Left ventricle myocardium inferior (tissue), 1 donor: ENCODE results near the gene DCC. TPM values are rescaled to one million over a fixed set of nuclear protein-coding genes. Genes with fewer than 3 reads are reported as not detected.

Experiments used
- DNase-seq: peaks from one replicate; pipeline ENCODE4 v3.0.0-alpha.2; 2020
- H3K27ac ChIP-seq: fragments of 200-600 bp; replicated peaks from 2 replicates; pipeline ENCODE4 v1.8.0; 2021
- H3K27me3 ChIP-seq: fragments of 200-600 bp; 2 replicates; pipeline ENCODE4 v1.8.0; 2021; ENCODE audit warnings: low read depth
- H3K36me3 ChIP-seq: fragments of 200-600 bp; 2 replicates; pipeline ENCODE4 v1.8.0; 2021
- H3K4me1 ChIP-seq: fragments of 200-600 bp; 2 replicates; pipeline ENCODE4 v1.8.0; 2021
- H3K4me3 ChIP-seq: fragments of 200-600 bp; 2 replicates; pipeline ENCODE4 v1.8.0; 2021; ENCODE audit warnings: mild to moderate bottlenecking, moderate library complexity
- H3K9me3 ChIP-seq: fragments of 200-600 bp; replicated peaks from 2 replicates; pipeline ENCODE4 v1.8.0; 2021
- CTCF ChIP-seq: fragments of 200-600 bp; IDR thresholded peaks from 2 replicates; pipeline ENCODE4 v1.8.0; 2021; ENCODE audit warnings: antibody characterized with exemption, mild to moderate bottlenecking, borderline replicate concordance
- intact Hi-C: fragments of 100-400 bp; cut with micrococcal nuclease; formaldehyde crosslinking; loops from one replicate; pipeline ENCODE4 v1.11.0; 2022
- total RNA-seq: library from RNA; stranded (reverse); fragmentation: NEBNext Ultra II Directional; extraction: Animal tissue kit (Norgen Biotek cat#: 25700); gene quantifications from one replicate; pipeline ENCODE4 v1.2.1, GENCODE V29; 2021
- donor health status: DM: no; HTN: yes; CAD: no; lungs with severe emphysema.

Gene DCC
- total RNA-seq, 1 donor from 2014 or later, result not detected

- no peak for DNase-seq
- H3K4me3 ChIP-seq, result no peak overlapping the region
- no peaks in the 10 kb centered on the region for H3K27me3 ChIP-seq
- intact Hi-C loops, result no loop called here
- H3K27ac ChIP-seq, result no peak overlapping the region
- TF ChIP-seq CTCF, result no peak
- no peaks in the 10 kb centered on the region for H3K36me3 ChIP-seq
- no peaks in the 10 kb centered on the region for H3K9me3 ChIP-seq
- no peaks in the 10 kb centered on the region for H3K4me1 ChIP-seq
Measured at GRCh38 chr18:53165770-53166169, 825.8 kb downstream of the DCC start.

- H3K27me3 ChIP-seq, result no peaks in the 10 kb centered on the region
- intact Hi-C loops, result no loop called here
- H3K4me1 ChIP-seq, result no peaks in the 10 kb centered on the region
- H3K9me3 ChIP-seq, result peaks cover 3% of the 10 kb centered on the region
- H3K27ac ChIP-seq, result no peak overlapping the region
- DNase-seq, result no peak
- no peak overlapping the region for H3K4me3 ChIP-seq
- no peak for TF ChIP-seq CTCF
- no peaks in the 10 kb centered on the region for H3K36me3 ChIP-seq
Measured at GRCh38 chr18:53169346-53169745, 829.3 kb downstream of the DCC start.

- Histone ChIP-seq H3K27me3 (no peaks in the 10 kb centered on the region), H3K9me3 (no peaks in the 10 kb centered on the region), H3K36me3 (no peaks in the 10 kb centered on the region), H3K4me3 (no peak overlapping the region), H3K4me1 (no peaks in the 10 kb centered on the region), H3K27ac (no peak overlapping the region)
- DNase-seq, result no peak
- TF ChIP-seq CTCF, result no peak
- intact Hi-C loops, result no loop called here
Measured at GRCh38 chr18:53191634-53192033, 851.6 kb downstream of the DCC start.

GRCh38 chr18:53193870-53194269 is 853.9 kb downstream of the DCC start:
- Histone ChIP-seq H3K27me3 (no peaks in the 10 kb centered on the region), H3K4me3 (no peak overlapping the region), H3K27ac (no peak overlapping the region), H3K9me3 (no peaks in the 10 kb centered on the region), H3K4me1 (no peaks in the 10 kb centered on the region), H3K36me3 (no peaks in the 10 kb centered on the region)
- TF ChIP-seq CTCF, result no peak
- intact Hi-C loops, result no loop called here
- no peak for DNase-seq

- no peaks in the 10 kb centered on the region for H3K27me3 ChIP-seq
- H3K36me3 ChIP-seq, result no peaks in the 10 kb centered on the region
- intact Hi-C loops, result no loop called here
- H3K4me3 ChIP-seq, result no peak overlapping the region
- TF ChIP-seq CTCF, result no peak
- DNase-seq, result no peak
- no peak overlapping the region for H3K27ac ChIP-seq
- H3K9me3 ChIP-seq, result no peaks in the 10 kb centered on the region
- no peaks in the 10 kb centered on the region for H3K4me1 ChIP-seq
Measured at GRCh38 chr18:53219853-53220252, 879.9 kb downstream of the DCC start.
